GM21390 (cell line): ENCODE results near the gene FETUB.
"Not testable (repeated sequence)": the region's sequence is repeated elsewhere in the genome, so short reads cannot be mapped to it uniquely, and the experiment has no call there.

Experiments used
- ATAC-seq: cut with Tn5 transposase; IDR thresholded peaks from one replicate; pipeline ENCODE4 v1.9.1; 2021; ENCODE audit not compliant: unreplicated experiment

The FETUB gene

GRCh38 chr3:186630950-186631641 lies 9.1 kb upstream of the FETUB start:
- ATAC-seq: no peak

GRCh38 chr3:186633481-186633880 lies 6.7 kb upstream of the FETUB start:
- ATAC-seq: no peak

GRCh38 chr3:186634207-186634606 lies 6.0 kb upstream of the FETUB start:
- ATAC-seq: not testable (repeated sequence)

GRCh38 chr3:186635532-186635931 lies 4.7 kb upstream of the FETUB start:
- no peak for ATAC-seq

- ATAC-seq: no peak
Measured at GRCh38 chr3:186636536-186636935, 3.7 kb upstream of the FETUB start.

GRCh38 chr3:186637686-186638085 lies 2.5 kb upstream of the FETUB start:
- ATAC-seq: no peak

GRCh38 chr3:186638259-186638658 lies 1.9 kb upstream of the FETUB start:
- no peak for ATAC-seq

- no peak for ATAC-seq
Measured at GRCh38 chr3:186640473-186640818, 247 bp downstream of the FETUB start.

- no peak for ATAC-seq
Measured at GRCh38 chr3:186640929-186641328, 730 bp downstream of the FETUB start.

- no peak for ATAC-seq
Measured at GRCh38 chr3:186642014-186642413, 1.8 kb downstream of the FETUB start.

GRCh38 chr3:186643493-186643892 lies 3.3 kb downstream of the FETUB start:
- no peak for ATAC-seq

- ATAC-seq: no peak
Measured at GRCh38 chr3:186644683-186645082, 4.5 kb downstream of the FETUB start.

- no peak for ATAC-seq
Measured at GRCh38 chr3:186646106-186646505, 5.9 kb downstream of the FETUB start.

GRCh38 chr3:186646841-186647240 lies 6.6 kb downstream of the FETUB start:
- ATAC-seq: no peak

- ATAC-seq: no peak
Measured at GRCh38 chr3:186648851-186649250, 8.7 kb downstream of the FETUB start.

- no peak for ATAC-seq
Measured at GRCh38 chr3:186651678-186652215, 11.5 kb downstream of the FETUB start.

- peak; percentile 97 for ATAC-seq
Measured at GRCh38 chr3:186653080-186653707, 13.0 kb downstream of the FETUB start.

GRCh38 chr3:186653984-186654383 lies 13.8 kb downstream of the FETUB start:
- no peak for ATAC-seq

GRCh38 chr3:186663361-186664118 lies 23.3 kb downstream of the FETUB start:
- ATAC-seq: no peak

GRCh38 chr3:186664119-186664495 lies 23.9 kb downstream of the FETUB start:
- no peak for ATAC-seq

- ATAC-seq: no peak
Measured at GRCh38 chr3:186664506-186664905, 24.3 kb downstream of the FETUB start.

- no peak for ATAC-seq
Measured at GRCh38 chr3:186665625-186666188, 25.5 kb downstream of the FETUB start, which contains the start of gene HRG. Gene HRG, plus strand, starts transcription at chr3:186666014. Its CDS starts 18 bp downstream, at chr3:186666032.
